Testis (tissue), 3 donors: Measurements from ENCODE around the gene TCHP. TPM values are rescaled to one million over a fixed set of nuclear protein-coding genes. Genes with fewer than 3 reads are reported as not detected.
"Not testable (repeated sequence)": the region's sequence is repeated elsewhere in the genome, so short reads cannot be mapped to it uniquely, and the experiment has no call there.

Experiments used
- DNase-seq: peaks from one replicate; pipeline ENCODE4 v3.0.0-alpha.2; 2019
- H3K27ac ChIP-seq, 2 donors: fragments of 200-600 bp; sonication (generic); one replicate each; pipeline ENCODE4 v1.5.1; 2019
- H3K27me3 ChIP-seq: fragments of 200-600 bp; sonication (generic); one replicate; pipeline ENCODE4 v1.5.1; 2019
- H3K36me3 ChIP-seq: fragments of 200-600 bp; sonication (generic); one replicate; pipeline ENCODE4 v1.5.1; 2017; ENCODE audit warnings: low read depth; ENCODE audit errors: missing control alignments
- H3K4me1 ChIP-seq: fragments of 200-600 bp; sonication (generic); one replicate; pipeline ENCODE4 v1.5.1; 2019
- H3K4me3 ChIP-seq, 2 donors: fragments of 200-600 bp; sonication (generic); one replicate each; pipeline ENCODE4 v1.5.1; 2017 to 2019
- H3K9me3 ChIP-seq: fragments of 200-600 bp; sonication (generic); one replicate; pipeline ENCODE4 v1.5.1; 2017
- POLR2A ChIP-seq: fragments of 450-650 bp; IDR thresholded peaks from one replicate; pipeline ENCODE4 v1.6.1; 2017; ENCODE audit warnings: antibody characterized with exemption, mild to moderate bottlenecking, moderate library complexity
- WGBS, 2 donors: methylation state at CpG; one replicate each; pipeline ENCODE4 v1.1.5; 2018; 5-methylcytosine and 5-hydroxymethylcytosine counted together
- intact Hi-C: fragments of 100-400 bp; cut with DNase I; formaldehyde crosslinking; loops from one replicate; pipeline ENCODE4 v1.15.1; 2023; ENCODE audit warnings: low total_unique reads
- polyA plus RNA-seq: library from polyadenylated mRNA; stranded (reverse); fragments of 350-450 nt; fragmentation: Illumina TruSeq; extraction: RNeasy Lipid Tissue Mini Kit (QIAGEN cat#74804); gene quantifications from one replicate; pipeline ENCODE4 v1.2.3, GENCODE V29; 2014; ENCODE audit warnings: low read depth, low replicate concordance; ENCODE audit not compliant: insufficient read depth
- total RNA-seq, 2 donors: library from RNA; depleted of rRNA; stranded (reverse); fragments of >200 nt; gene quantifications; one replicate each; pipeline ENCODE4 v1.2.3, GENCODE V29; 2016
- TF ChIP-seq, protein P1 (sequence below), 3 experiments: fragments of 450-650 bp in 2 of 3; fragments of 200-600 bp in 1 of 3; sonication (generic) in 1 of 3; IDR thresholded peaks; one replicate each; pipeline ENCODE4 v1.5.1; 2016 to 2019; ENCODE audit warnings: antibody characterized with exemption in 3 of 3, mild to moderate bottlenecking in 2 of 3, moderate library complexity in 1 of 3

Gene TCHP
- total and polyA plus RNA-seq, 3 donors from 2014 or later: 23.2 to 59.4 (median 38.0) TPM

DNA sequence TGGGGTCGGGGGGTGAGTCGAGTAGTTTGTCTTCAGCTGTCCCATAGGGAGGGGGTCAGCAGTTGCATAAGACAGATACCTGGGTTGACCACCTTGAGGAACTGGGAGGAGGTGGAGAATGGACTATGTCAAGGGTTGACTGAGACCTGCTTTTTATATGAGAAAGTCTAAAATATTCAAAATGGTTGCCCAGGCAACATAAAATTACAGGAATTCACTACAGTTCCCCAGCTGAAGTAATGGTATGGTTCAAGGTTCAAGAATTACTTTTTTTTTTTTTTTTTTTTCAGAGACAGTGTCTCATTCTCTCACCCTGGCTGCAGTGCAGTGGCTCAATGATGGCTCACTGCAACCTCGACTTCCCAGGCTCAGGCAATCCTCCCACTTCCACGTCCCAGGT, 5.1 kb upstream of the TCHP start:
- H3K4me3 ChIP-seq: no peak overlapping the region
- WGBS, 2 donors: 72 to 85% methylated on average over 4 of the region's 4 CpGs
- intact Hi-C loops: no loop called here

DNA sequence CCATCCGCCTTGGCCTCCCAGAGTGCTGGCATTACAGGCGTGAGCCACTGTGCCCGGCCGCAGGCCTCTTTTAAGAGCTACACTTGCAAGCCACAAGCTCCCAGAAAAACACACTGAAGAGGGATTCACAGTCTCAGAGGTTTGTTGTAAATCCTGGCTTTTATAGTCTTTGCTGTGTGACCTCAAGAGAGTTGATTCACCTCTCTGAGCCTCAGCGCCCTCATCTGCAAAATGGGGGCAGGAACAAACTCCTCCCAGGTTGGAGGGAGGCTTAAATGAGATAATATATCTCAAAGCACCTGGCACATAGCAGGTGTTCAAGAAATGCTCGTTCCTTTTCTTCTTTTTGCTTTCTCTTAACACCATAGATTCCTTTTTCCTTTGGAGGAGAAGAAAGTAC, 3.9 kb upstream of the TCHP start:
- H3K36me3 ChIP-seq: no peaks in the 10 kb centered on the region
- H3K9me3 ChIP-seq: no peaks in the 10 kb centered on the region
- intact Hi-C loops: no loop called here
- no peaks in the 10 kb centered on the region for H3K27me3 ChIP-seq
- WGBS, 2 donors: 85 to 89% methylated on average over 6 of the region's 6 CpGs
- H3K4me1 ChIP-seq: peaks cover 12% of the 10 kb centered on the region
- DNase-seq: no peak
- TF ChIP-seq POLR2A: no peak
- TF ChIP-seq, protein P1, sequence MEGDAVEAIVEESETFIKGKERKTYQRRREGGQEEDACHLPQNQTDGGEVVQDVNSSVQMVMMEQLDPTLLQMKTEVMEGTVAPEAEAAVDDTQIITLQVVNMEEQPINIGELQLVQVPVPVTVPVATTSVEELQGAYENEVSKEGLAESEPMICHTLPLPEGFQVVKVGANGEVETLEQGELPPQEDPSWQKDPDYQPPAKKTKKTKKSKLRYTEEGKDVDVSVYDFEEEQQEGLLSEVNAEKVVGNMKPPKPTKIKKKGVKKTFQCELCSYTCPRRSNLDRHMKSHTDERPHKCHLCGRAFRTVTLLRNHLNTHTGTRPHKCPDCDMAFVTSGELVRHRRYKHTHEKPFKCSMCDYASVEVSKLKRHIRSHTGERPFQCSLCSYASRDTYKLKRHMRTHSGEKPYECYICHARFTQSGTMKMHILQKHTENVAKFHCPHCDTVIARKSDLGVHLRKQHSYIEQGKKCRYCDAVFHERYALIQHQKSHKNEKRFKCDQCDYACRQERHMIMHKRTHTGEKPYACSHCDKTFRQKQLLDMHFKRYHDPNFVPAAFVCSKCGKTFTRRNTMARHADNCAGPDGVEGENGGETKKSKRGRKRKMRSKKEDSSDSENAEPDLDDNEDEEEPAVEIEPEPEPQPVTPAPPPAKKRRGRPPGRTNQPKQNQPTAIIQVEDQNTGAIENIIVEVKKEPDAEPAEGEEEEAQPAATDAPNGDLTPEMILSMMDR (IDR thresholded peaks at IDR 0.05): no peak
- no peak overlapping the region for H3K27ac ChIP-seq
- no peak overlapping the region for H3K4me3 ChIP-seq

More for the DNA sequence above, 5.1 kb upstream of the TCHP start:
- Histone ChIP-seq H3K4me1 (peaks cover 6% of the 10 kb centered on the region), H3K27me3 (no peaks in the 10 kb centered on the region), H3K36me3 (no peaks in the 10 kb centered on the region), H3K27ac (no peak overlapping the region), H3K9me3 (no peaks in the 10 kb centered on the region)
- TF ChIP-seq, protein P1 (IDR thresholded peaks at IDR 0.05): no peak
- no peak for DNase-seq

DNA sequence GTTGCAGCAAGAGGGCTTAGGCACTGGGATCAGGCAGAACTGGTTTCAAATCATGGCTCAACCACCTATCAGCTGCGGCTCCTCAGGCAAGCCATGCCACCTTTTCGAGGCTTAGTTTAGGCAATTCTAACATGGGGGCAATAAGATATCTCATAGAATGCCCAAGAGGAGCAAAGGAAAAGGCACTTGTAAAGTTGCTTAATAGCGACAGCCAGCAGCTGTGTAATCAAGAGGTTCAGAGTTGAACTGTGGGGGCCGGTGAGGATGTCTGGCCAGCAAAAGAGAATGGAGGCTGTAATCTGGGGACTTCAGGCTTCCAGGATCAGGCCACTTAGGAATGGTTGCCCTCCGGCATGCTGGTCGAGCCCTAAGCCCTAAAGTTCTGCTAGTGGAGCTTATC, 3.0 kb upstream of the TCHP start:
- WGBS, 2 donors: 80 to 89% methylated on average over 6 of the region's 6 CpGs
- no peak overlapping the region for H3K27ac ChIP-seq
- peaks cover 19% of the 10 kb centered on the region for H3K4me1 ChIP-seq
- H3K9me3 ChIP-seq: no peaks in the 10 kb centered on the region
- no peaks in the 10 kb centered on the region for H3K36me3 ChIP-seq
- H3K27me3 ChIP-seq: no peaks in the 10 kb centered on the region
- H3K4me3 ChIP-seq: no peak overlapping the region
- intact Hi-C loops: no loop called here
- no peak for DNase-seq
- no peak for TF ChIP-seq POLR2A
- TF ChIP-seq, protein P1 (IDR thresholded peaks at IDR 0.05): no peak

DNA sequence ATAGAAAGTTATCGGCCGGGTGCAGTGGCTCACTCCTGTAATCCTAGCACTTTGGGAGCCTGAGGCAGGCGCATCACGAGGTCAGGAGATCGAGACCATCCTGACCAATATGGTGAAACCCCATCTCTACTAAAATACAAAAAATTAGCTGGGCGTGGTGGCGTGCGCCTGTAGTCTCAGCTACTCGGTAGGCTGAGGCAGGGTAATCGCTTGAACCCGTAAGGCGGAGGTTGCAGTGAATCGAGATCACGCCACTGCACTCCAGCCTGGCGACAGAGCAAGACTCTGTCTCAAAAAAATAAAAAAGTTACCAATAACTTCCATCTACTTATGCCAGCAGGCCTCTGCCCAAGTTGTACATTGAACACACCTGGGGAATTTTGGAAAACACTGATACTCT, 729 bp upstream of the TCHP start:
- H3K27me3 ChIP-seq, DNase-seq, H3K36me3 ChIP-seq, intact Hi-C loops, H3K9me3 ChIP-seq: not testable (repeated sequence)
- Histone ChIP-seq H3K4me1 (peaks cover 19% of the 10 kb centered on the region), H3K27ac (peak overlapping the region; percentile 77 to 81), H3K4me3 (peak overlapping the region in 1 of 2 donors; percentile 95)
- 75 to 81% methylated on average over 15 of the region's 15 CpGs for WGBS, 2 donors

DNA sequence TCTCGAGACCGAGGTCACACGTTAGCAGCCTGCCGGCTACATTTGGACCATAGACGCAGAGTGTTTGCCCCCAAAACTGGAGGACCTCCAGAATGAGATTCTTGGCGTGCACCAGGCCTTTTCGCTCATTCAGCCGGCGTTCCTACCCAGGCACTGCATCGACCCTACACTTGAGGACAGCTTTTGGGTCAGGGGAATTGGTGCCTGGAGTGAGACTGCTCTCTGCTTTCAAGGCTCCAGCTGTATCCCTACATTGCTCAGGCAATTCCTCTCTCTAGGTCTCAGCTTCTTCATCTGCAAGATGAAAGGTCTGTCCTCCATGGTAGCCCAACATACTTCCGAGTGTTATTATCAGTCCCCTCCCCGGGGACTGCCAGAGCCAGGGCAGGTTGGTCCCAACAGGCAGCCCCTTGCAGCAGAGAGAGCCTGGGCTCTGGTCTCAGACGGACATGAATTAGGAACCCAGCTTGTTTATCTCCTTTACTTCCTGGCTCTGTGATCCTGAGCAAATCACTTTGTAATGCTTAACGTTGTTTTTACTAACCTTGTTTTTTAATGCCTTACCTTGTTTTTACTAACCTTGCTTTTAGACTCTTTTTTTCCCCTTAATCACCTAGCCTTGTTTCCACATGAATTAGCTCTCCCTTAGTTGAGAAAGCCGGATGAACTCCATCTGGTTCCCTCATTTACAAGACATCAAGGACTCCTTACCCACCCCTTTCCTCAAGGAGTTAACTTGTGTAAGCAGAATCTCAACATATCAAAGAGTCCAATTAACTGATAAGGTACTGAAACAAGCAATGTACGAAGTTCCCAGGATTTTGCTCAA, 892 bp downstream of the TCHP start:
- 2 to 3% methylated on average over 11 to 16 of the region's 16 CpGs for WGBS, 2 donors
- intact Hi-C loops: no loop called here

More for the DNA sequence above, 892 bp downstream of the TCHP start:
- no peaks in the 10 kb centered on the region for H3K36me3 ChIP-seq
- H3K27me3 ChIP-seq: no peaks in the 10 kb centered on the region
- peaks cover 19% of the 10 kb centered on the region for H3K4me1 ChIP-seq
- DNase-seq: no peak
- H3K27ac ChIP-seq: peak overlapping the region; percentile 77 to 81
- H3K4me3 ChIP-seq: peak overlapping the region; percentile 95
- TF ChIP-seq, protein P1 (IDR thresholded peaks at IDR 0.05): no peak
- no peak for TF ChIP-seq POLR2A
- H3K9me3 ChIP-seq: no peaks in the 10 kb centered on the region
